ENCODE results near the gene PELI1.

The PELI1 gene

DNA sequence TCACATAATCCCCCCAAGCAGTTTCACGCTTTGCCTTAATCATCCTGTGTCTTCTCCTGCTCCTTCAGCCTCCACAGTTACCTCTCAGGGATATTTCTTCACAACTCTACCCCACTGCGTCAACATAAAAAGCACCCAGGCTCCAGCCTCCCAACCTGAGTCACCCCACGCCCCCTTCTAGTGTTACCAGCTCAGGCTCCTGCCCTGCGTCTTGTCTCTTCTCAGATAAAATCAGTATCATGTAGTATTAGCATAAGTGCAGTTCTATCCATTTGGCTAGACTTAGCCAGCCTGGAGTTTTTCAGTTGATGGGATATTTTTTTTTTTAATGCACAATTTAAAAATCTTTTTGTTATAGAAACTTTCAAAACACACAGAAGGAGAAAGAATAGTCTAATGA is 9.6 kb upstream of the PELI1 start:
- no peak for DNase-seq

DNA sequence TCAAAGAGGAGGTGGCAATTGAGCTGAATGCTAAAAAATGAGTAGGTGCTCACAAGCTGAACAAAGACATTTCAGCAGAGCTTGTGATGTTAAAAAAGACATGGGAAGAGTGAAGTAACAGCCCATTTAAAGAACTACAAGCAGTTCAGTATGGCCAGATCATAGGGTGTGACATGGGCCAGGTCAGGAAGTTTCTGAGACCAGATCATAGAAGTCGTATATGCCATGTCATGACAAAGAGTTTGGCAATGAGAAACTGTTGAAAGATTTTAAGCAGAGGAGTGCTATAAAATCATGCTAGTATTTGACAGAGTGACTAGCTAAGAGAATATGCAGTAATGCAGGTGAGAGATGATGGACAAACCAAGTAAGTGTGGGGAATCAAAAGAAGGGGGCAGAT is 7.3 kb upstream of the PELI1 start:
- DNase-seq: no peak

DNA sequence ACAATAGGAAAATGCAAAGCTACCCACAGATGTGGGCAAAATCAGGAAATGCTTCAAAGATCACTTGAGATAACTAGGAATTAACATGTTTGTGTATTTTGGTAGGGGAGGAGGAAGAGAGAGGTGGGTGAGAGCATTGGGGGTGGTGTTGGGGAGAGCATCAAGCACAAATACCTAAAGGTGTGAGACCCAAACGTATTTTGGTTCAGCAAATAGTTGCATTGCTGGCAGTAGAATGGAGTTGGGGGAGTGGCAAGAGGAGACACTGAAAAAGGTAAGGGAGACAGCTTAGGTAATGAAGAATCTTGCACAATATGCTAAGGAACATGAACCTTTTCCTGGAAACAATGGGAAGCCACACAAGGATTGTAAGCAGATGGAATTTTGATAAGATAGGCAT is 1.5 kb upstream of the PELI1 start:
- no peak for DNase-seq

- DNase-seq: no peak
Observed at GRCh38 chr2:64145119-64145518, 899 bp upstream of the PELI1 start.

GRCh38 chr2:64143169-64144056 is 807 bp downstream of the PELI1 start:
- peak; percentile 53 for DNase-seq

DNA sequence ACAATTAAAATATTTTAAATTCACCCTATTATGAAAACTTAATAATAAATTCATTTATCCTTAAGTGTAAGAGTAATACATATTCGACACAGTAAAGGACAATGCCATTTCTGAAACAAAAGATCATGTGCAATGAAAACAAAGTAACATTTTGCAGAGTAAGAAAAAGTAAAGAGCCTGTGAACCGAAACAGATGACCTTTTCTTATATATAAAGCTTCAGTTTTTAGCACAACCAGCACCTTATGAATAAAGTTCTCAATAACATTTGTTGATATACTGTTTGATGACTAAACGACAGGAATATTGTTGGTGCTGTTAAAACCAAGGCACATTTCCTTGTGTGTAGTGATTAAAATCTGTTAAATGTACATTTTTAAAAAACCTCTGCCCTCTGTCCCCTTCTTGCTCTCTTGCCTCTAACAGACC is 1.5 kb downstream of the PELI1 start:
- no peak for DNase-seq

DNA sequence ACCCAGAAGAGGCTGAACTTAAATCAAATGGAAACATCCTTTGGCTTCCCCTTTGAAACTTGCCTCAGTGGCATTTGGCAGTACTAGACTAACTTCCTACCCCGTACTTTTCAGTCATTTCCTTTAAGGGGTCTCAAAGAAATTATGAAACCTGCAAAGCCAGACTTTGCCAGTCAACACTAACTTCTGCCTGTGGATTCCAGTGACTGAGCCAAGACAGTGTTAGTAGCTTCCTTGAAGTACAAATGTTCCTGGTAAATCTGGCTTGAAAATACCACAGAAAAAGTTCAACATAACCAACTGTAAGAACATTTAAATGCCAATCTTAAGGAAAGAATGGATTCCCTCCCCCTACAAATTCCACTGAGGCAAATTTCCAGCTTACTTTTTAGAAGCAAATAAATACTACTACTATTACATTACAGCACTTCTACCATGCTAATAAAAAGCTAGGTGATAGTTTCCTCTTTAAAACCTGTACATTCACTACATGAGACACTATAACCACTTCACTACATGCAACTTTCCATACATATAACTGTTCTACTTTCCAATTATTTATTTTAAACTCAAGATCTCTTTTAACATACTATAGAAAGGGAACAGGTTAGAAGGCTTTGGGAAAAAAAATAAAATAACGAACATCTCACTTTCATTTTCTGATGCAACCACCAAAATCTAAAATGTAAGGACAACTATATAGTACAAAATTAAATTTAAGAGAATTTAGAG is 2.4 kb downstream of the PELI1 start:
- no peak for DNase-seq

- DNase-seq: no peak
Observed at GRCh38 chr2:64140665-64141200, 3.5 kb downstream of the PELI1 start.

DNA sequence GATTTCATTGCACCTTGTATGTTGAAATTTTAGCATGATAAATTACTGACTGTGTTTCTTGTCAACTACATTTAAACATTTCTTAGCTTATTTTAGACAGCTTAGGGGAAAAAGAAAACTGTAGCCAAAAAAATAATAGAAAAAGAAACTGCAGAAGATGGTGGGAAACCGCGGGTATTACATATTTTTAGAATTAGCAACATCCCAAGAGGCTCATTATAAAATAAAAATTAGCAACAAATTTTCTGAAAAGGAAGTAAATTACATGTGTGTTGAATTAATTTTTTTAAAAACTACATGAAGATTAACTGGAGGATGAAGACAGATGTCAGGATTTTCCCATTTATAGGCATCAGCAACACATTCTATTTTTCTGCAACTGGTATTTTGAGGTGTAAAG is 4.3 kb downstream of the PELI1 start:
- no peak for DNase-seq

GRCh38 chr2:64137996-64138395 is 6.2 kb downstream of the PELI1 start:
- no peak for DNase-seq

DNA sequence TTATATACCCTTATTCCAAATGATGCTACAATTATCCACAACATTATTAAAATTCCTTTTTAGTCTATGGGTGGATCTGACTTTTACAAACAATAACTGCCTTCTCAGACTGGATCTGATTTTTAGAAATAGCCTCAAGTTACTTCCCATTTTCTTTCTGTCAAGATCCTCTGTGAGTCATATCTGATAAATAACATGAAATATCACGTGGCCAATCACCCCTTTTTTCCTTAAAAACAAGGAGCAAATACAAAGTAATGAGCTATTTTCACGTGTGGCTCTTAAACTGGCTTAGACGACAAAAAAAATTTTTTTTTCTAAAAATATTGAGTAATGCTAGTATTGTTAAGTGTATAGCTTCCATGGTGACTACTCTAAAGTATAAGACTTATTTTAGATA is 6.7 kb downstream of the PELI1 start:
- DNase-seq: no peak

DNA sequence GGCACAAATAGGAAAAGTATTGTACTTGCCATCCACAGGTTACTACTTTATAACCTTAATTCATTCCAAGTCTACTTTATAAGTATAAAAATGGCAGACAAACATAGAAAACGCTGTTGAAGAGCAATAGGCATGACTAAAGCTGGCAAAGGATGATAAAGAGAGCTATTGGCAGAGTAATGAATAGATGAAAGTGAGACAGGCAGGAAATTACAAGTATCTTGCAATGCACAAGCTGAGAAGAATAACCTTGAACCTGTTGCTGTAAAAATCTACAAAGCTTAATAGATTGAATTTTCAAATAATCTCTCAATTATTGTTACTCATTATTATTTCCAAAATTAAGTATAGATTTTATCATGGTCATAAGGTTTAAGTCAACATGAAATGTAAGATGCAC is 8.8 kb downstream of the PELI1 start:
- DNase-seq: no peak

- no peak for DNase-seq
Observed at GRCh38 chr2:64134813-64135212, 9.4 kb downstream of the PELI1 start.

GRCh38 chr2:64133828-64134227 is 10.4 kb downstream of the PELI1 start:
- no peak for DNase-seq

DNA sequence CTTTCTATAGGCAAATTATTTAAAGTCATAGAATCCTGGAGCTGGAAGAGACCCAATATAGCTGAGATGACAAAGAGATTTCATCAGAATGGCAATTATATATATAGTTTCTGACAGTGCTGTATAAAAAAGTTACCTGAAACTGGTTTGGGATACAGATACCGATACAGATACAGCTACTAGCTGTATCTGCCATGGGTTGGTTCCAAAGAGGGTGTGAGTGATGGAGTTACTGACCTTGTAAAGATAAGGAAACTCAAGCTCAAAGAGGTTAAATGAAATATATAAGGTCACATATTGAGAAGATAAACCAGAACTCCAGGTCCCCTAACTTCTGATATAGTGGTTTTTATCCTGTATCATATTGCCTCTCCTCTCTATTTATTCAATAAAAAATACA is 10.9 kb downstream of the PELI1 start:
- no peak for DNase-seq

GRCh38 chr2:64130333-64130732 is 13.9 kb downstream of the PELI1 start:
- no peak for DNase-seq

DNA sequence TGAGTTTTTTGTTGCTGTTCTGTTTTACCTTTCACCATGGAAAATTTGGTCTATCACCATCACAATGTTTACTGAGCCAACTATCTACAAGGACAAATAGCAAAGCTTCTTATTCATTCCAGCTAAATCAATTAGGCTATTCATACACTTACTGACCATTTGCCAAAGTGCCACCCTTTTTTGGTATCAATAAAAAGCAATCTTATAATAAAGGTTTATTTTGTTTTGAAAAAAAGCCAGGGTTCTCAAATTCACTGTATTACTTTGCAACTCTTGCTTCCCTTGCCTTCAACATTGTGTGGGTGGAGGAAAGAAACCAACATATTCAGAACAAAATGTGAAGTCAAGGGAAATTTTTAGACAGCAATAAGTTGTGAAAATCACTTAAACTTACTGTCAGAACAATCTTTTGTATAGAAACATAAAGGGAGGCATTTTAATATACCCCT is 15.3 kb downstream of the PELI1 start:
- no peak for DNase-seq

DNA sequence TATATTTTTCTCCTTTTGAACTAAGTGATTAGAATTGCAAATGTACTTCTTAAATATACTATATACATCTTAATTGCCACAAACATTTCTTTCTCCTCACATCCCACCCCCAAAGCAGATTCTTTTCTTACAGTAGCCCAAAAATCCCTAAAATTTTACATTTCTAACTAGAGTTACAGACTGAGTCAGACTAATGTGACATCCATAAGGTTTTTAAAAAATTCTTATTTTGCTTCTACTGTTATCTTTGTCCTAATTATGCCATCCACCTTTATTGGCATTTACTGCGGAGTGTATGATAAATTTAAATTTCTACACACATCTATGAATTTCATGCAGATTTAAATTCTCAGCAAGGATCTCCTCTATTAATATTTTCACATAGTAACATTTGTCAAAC is 15.8 kb downstream of the PELI1 start:
- no peak for DNase-seq

DNA sequence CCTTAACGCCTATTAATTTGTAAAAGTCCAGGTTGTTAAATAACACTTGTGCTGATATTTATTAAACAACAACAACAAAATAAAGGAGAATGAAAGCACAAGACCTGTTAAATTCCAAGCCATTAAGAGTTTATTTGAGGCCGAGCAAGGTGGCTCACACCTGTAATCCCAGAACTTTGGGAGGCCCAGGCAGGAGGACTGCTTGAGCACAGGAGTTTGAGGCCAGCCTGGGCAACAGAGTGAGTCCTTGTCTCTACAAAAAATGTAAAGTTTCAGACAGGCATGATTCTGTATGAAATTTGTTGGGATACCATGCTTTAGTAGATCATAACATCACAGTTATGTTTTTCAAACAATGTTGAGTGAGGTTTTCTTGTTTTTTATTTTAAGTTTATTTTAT is 17.1 kb downstream of the PELI1 start:
- DNase-seq: no peak

- no peak for DNase-seq
Observed at GRCh38 chr2:64126601-64127000, 17.6 kb downstream of the PELI1 start.

DNA sequence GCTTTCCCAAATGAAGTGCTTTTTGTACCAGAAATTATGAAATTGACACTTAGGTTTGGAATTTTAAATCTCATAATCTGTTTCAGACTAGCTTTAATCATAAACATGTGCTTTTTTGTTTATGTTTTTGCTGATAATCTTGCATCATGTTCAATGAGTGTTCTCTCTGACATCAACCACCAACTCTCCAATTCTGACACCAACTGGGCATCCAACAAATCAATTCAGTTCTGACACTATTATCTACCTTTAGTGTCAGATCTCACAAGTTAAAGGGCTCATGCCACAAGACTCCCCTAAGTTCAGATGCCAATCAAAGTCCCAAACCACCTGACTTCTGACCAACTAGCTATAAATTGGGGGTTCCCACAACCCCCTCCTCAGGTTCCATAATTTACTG is 19.6 kb downstream of the PELI1 start:
- DNase-seq: no peak

- no peak for DNase-seq
Observed at GRCh38 chr2:64124168-64124567, 20.1 kb downstream of the PELI1 start.

- DNase-seq: no peak
Observed at GRCh38 chr2:64123740-64124139, 20.5 kb downstream of the PELI1 start.

- DNase-seq: no peak
Observed at GRCh38 chr2:64122358-64122757, 21.9 kb downstream of the PELI1 start.
